Measurements from ENCODE around the gene DRD4.
"Not testable (repeated sequence)": the region's sequence is repeated elsewhere in the genome, so short reads cannot be mapped to it uniquely, and the experiment has no call there.

Gene DRD4

GRCh38 chr11:662689-663274, 25.7 kb downstream of the DRD4 start:
- no peak overlapping the region for H3K27ac Mint-ChIP-seq
- no peaks in the 10 kb centered on the region for H3K36me3 Mint-ChIP-seq
- H3K4me3 Mint-ChIP-seq: no peak overlapping the region
- no peaks in the 10 kb centered on the region for H3K9me3 Mint-ChIP-seq
- peaks cover 4% of the 10 kb centered on the region for H3K4me1 Mint-ChIP-seq
- H3K27me3 Mint-ChIP-seq: no peaks in the 10 kb centered on the region

GRCh38 chr11:665062-665703, 28.1 kb downstream of the DRD4 start:
- no peak overlapping the region for H3K4me3 Mint-ChIP-seq
- H3K36me3 Mint-ChIP-seq: no peaks in the 10 kb centered on the region
- H3K4me1 Mint-ChIP-seq: peaks cover 4% of the 10 kb centered on the region
- no peaks in the 10 kb centered on the region for H3K27me3 Mint-ChIP-seq
- no peak overlapping the region for H3K27ac Mint-ChIP-seq
- H3K9me3 Mint-ChIP-seq: no peaks in the 10 kb centered on the region

GRCh38 chr11:665704-666281, 28.7 kb downstream of the DRD4 start:
- no peaks in the 10 kb centered on the region for H3K9me3 Mint-ChIP-seq
- H3K36me3 Mint-ChIP-seq: no peaks in the 10 kb centered on the region
- H3K4me1 Mint-ChIP-seq: peaks cover 4% of the 10 kb centered on the region
- H3K27me3 Mint-ChIP-seq: no peaks in the 10 kb centered on the region
- H3K27ac Mint-ChIP-seq: no peak overlapping the region
- H3K4me3 Mint-ChIP-seq: no peak overlapping the region

- Mint-ChIP-seq H3K4me3 (no peak overlapping the region), H3K36me3 (peaks cover 4% of the 10 kb centered on the region), H3K27me3 (no peaks in the 10 kb centered on the region), H3K9me3 (no peaks in the 10 kb centered on the region), H3K4me1 (no peaks in the 10 kb centered on the region), H3K27ac (no peak overlapping the region)
Measured at GRCh38 chr11:673866-674265, 36.8 kb downstream of the DRD4 start.

GRCh38 chr11:674406-674805, 37.3 kb downstream of the DRD4 start:
- Mint-ChIP-seq H3K4me1 (no peaks in the 10 kb centered on the region), H3K4me3 (no peak overlapping the region), H3K36me3 (peaks cover 4% of the 10 kb centered on the region), H3K27me3 (no peaks in the 10 kb centered on the region), H3K9me3 (no peaks in the 10 kb centered on the region), H3K27ac (no peak overlapping the region)

GRCh38 chr11:678297-678696, 41.2 kb downstream of the DRD4 start:
- Mint-ChIP-seq H3K27ac (no peak overlapping the region), H3K4me3 (no peak overlapping the region), H3K36me3 (peaks cover 16% of the 10 kb centered on the region), H3K4me1 (no peaks in the 10 kb centered on the region), H3K27me3 (no peaks in the 10 kb centered on the region), H3K9me3 (no peaks in the 10 kb centered on the region)

GRCh38 chr11:679271-680207, 42.5 kb downstream of the DRD4 start:
- peaks cover 22% of the 10 kb centered on the region for H3K36me3 Mint-ChIP-seq
- no peaks in the 10 kb centered on the region for H3K27me3 Mint-ChIP-seq
- no peak overlapping the region for H3K4me3 Mint-ChIP-seq
- H3K27ac Mint-ChIP-seq: no peak overlapping the region
- H3K9me3 Mint-ChIP-seq: no peaks in the 10 kb centered on the region
- no peaks in the 10 kb centered on the region for H3K4me1 Mint-ChIP-seq

GRCh38 chr11:680476-680875, 43.4 kb downstream of the DRD4 start:
- Mint-ChIP-seq H3K36me3 (peaks cover 22% of the 10 kb centered on the region), H3K4me1 (no peaks in the 10 kb centered on the region), H3K27ac (no peak overlapping the region), H3K27me3 (no peaks in the 10 kb centered on the region), H3K9me3 (no peaks in the 10 kb centered on the region), H3K4me3 (no peak overlapping the region)

GRCh38 chr11:680970-681369, 43.9 kb downstream of the DRD4 start:
- H3K27me3 Mint-ChIP-seq: no peaks in the 10 kb centered on the region
- no peaks in the 10 kb centered on the region for H3K4me1 Mint-ChIP-seq
- H3K4me3 Mint-ChIP-seq: no peak overlapping the region
- H3K9me3 Mint-ChIP-seq: no peaks in the 10 kb centered on the region
- peaks cover 22% of the 10 kb centered on the region for H3K36me3 Mint-ChIP-seq
- H3K27ac Mint-ChIP-seq: no peak overlapping the region

- Mint-ChIP-seq H3K27ac (no peak overlapping the region), H3K4me1 (peaks cover 11% of the 10 kb centered on the region), H3K4me3 (no peak overlapping the region), H3K36me3 (peaks cover 23% of the 10 kb centered on the region), H3K27me3 (no peaks in the 10 kb centered on the region), H3K9me3 (no peaks in the 10 kb centered on the region)
Measured at GRCh38 chr11:686451-687243, 49.6 kb downstream of the DRD4 start.

GRCh38 chr11:687751-688150, 50.7 kb downstream of the DRD4 start:
- H3K36me3 Mint-ChIP-seq: peaks cover 18% of the 10 kb centered on the region
- H3K4me3 Mint-ChIP-seq: no peak overlapping the region
- H3K4me1 Mint-ChIP-seq: peaks cover 19% of the 10 kb centered on the region
- no peaks in the 10 kb centered on the region for H3K9me3 Mint-ChIP-seq
- no peaks in the 10 kb centered on the region for H3K27me3 Mint-ChIP-seq
- no peak overlapping the region for H3K27ac Mint-ChIP-seq

- H3K4me3 Mint-ChIP-seq: no peak overlapping the region
- peaks cover 10% of the 10 kb centered on the region for H3K36me3 Mint-ChIP-seq
- H3K9me3 Mint-ChIP-seq: no peaks in the 10 kb centered on the region
- H3K4me1 Mint-ChIP-seq: peaks cover 27% of the 10 kb centered on the region
- H3K27me3 Mint-ChIP-seq: no peaks in the 10 kb centered on the region
- no peak overlapping the region for H3K27ac Mint-ChIP-seq
Measured at GRCh38 chr11:688681-689080, 51.6 kb downstream of the DRD4 start.

GRCh38 chr11:689625-690024, 52.6 kb downstream of the DRD4 start:
- Mint-ChIP-seq H3K4me1 (peaks cover 29% of the 10 kb centered on the region), H3K36me3 (peaks cover 8% of the 10 kb centered on the region), H3K27ac (no peak overlapping the region), H3K27me3 (no peaks in the 10 kb centered on the region), H3K9me3 (no peaks in the 10 kb centered on the region), H3K4me3 (no peak overlapping the region)

GRCh38 chr11:690244-690643, 53.2 kb downstream of the DRD4 start:
- H3K36me3 Mint-ChIP-seq, H3K27me3 Mint-ChIP-seq, H3K9me3 Mint-ChIP-seq, H3K27ac Mint-ChIP-seq, H3K4me3 Mint-ChIP-seq: not testable (repeated sequence)
- H3K4me1 Mint-ChIP-seq: peaks cover 29% of the 10 kb centered on the region
